HCT116 (cell line): ENCODE measurements around the gene ARPC4. TPM values are rescaled to one million over a fixed set of nuclear protein-coding genes. Genes with fewer than 3 reads are reported as not detected.

Experiments used
- ATAC-seq: fragments of 200-7000 bp; cut with Tn5 transposase; 2 replicates; pipeline ENCODE4 v1.9.1; 2020; ENCODE audit warnings: mild to moderate bottlenecking, moderate library complexity
- BruUV-seq: library from RNA; stranded (reverse); fragments of 400-500 nt; replicated peaks from 2 replicates; lab custom pipeline; 2021; lab: Mats Ljungman, UMichigan
- CTCF ChIA-PET: fragments of 300-600 bp; sonication (Branson Sonifier 250); formaldehyde crosslinking; loops from one replicate; lab custom pipeline; 2021; ENCODE audit warnings: antibody characterized with exemption; lab: Charles Lee
- POLR2A ChIA-PET: fragments of 300-600, 350-600 bp; sonication (Branson Sonifier 250); formaldehyde crosslinking; loops from one replicate; lab custom pipeline; 2021; ENCODE audit warnings: antibody characterized with exemption; lab: Charles Lee
- RAD21 ChIA-PET, 2 experiments: fragments of 300-600 bp; sonication (Branson Sonifier 250); formaldehyde crosslinking; loops; one replicate each; lab custom pipeline; 2023; ENCODE audit warnings: low total read pairs in 2 of 2; ENCODE audit not compliant: uncharacterized antibody in 2 of 2, unreplicated experiment in 2 of 2, low non-redundant PET in 1 of 2; lab: Charles Lee
- DNase-seq: peaks from one replicate; pipeline ENCODE4 v3.0.0-alpha.2; 2010; ENCODE audit warnings: low read depth, low spot score
- H2AFZ ChIP-seq: fragments of 200-600 bp; shearing (Covaris generic), sonication (generic); 2 replicates; pipeline ENCODE4 v1.6.1; 2017; ENCODE audit warnings: low read depth, mixed run types, mixed read lengths, antibody characterized with exemption, low read length; ENCODE audit not compliant: poor library complexity, severe bottlenecking
- H3K27ac ChIP-seq: 2 replicates; pipeline ENCODE4 v1.5.1; 2012; ENCODE audit warnings: low read depth, low read length
- H3K27me3 ChIP-seq: fragments of 200-600 bp; sonication (generic); 2 replicates; pipeline ENCODE4 v1.6.1; 2016; ENCODE audit warnings: mixed run types, low read length, mixed read lengths; ENCODE audit not compliant: insufficient read depth
- H3K36me3 ChIP-seq, 2 experiments: fragments of 200-500 bp in 1 of 2; fragments of 200-600 bp in 1 of 2; sonication (Bioruptor generic) in 1 of 2; sonication (generic) in 1 of 2; 2 replicates each; pipeline versions ENCODE4 v1.5.1 to v1.6.1; 2014 to 2016; ENCODE audit warnings: low read length in 2 of 2, inconsistent platforms in 1 of 2, mixed read lengths in 1 of 2, mixed run types in 1 of 2; ENCODE audit not compliant: insufficient read depth in 2 of 2, control insufficient read depth in 1 of 2
- H3K4me1 ChIP-seq, 2 experiments: fragments of 200-600 bp in 1 of 2; sonication (generic) in 1 of 2; 2 replicates each; pipeline versions ENCODE4 v1.5.1 to v1.6.1; 2012 to 2017; ENCODE audit warnings: low read length in 2 of 2, inconsistent platforms in 1 of 2, mild to moderate bottlenecking in 1 of 2, mixed read lengths in 1 of 2, mixed run types in 1 of 2, moderate library complexity in 1 of 2; ENCODE audit not compliant: insufficient read depth in 2 of 2, control insufficient read depth in 1 of 2
- H3K4me2 ChIP-seq: fragments of 200-600 bp; sonication (generic); 2 replicates; pipeline ENCODE4 v1.6.1; 2017; ENCODE audit warnings: mixed run types, low read length, mixed read lengths
- H3K4me3 ChIP-seq, 2 experiments: fragments of 200-600 bp in 1 of 2; sonication (generic) in 1 of 2; replicated peaks in 1 of 2; 2 replicates each; pipeline ENCODE4 v1.5.1; 2011 to 2016; ENCODE audit warnings: low read length in 2 of 2, control low read depth in 1 of 2, low read depth in 1 of 2, mild to moderate bottlenecking in 1 of 2, mixed read lengths in 1 of 2, mixed run types in 1 of 2
- H3K79me2 ChIP-seq: fragments of 200-600 bp; sonication (generic); 2 replicates; pipeline ENCODE4 v1.6.1; 2017; ENCODE audit warnings: mild to moderate bottlenecking, mixed run types, low read length, moderate library complexity, mixed read lengths; ENCODE audit not compliant: insufficient read depth
- H3K9ac ChIP-seq: fragments of 200-600 bp; sonication (generic); 2 replicates; pipeline ENCODE4 v1.6.1; 2016; ENCODE audit warnings: low read length, mixed read lengths
- H3K9me2 ChIP-seq: fragments of 200-600 bp; sonication (generic), shearing (Covaris generic); 2 replicates; pipeline ENCODE4 v1.6.1; 2017; ENCODE audit warnings: mixed run types, mild to moderate bottlenecking, moderate library complexity; ENCODE audit not compliant: insufficient read depth
- H3K9me3 ChIP-seq, 2 experiments: fragments of 200-500 bp in 1 of 2; fragments of 200-600 bp in 1 of 2; sonication (Bioruptor generic) in 1 of 2; sonication (generic) in 1 of 2; 2 replicates each; pipeline ENCODE4 v1.6.1; 2014 to 2017; ENCODE audit warnings: low read length in 2 of 2, mixed read lengths in 2 of 2, inconsistent platforms in 1 of 2, low read depth in 1 of 2, mild to moderate bottlenecking in 1 of 2, mixed run types in 1 of 2, moderate library complexity in 1 of 2; ENCODE audit not compliant: control insufficient read depth in 1 of 2, insufficient read depth in 1 of 2
- H4K20me1 ChIP-seq: fragments of 200-600 bp; sonication (generic), shearing (Covaris generic); 2 replicates; pipeline ENCODE4 v1.6.1; 2017; ENCODE audit warnings: mixed run types, mild to moderate bottlenecking, moderate library complexity; ENCODE audit not compliant: insufficient read depth
- CEBPB ChIP-seq: IDR thresholded peaks from 2 replicates; pipeline ENCODE4 v1.6.1; 2012; ENCODE audit warnings: low read depth
- ELF1 ChIP-seq: IDR thresholded peaks from 2 replicates; pipeline ENCODE4 v1.6.1; 2012; ENCODE audit warnings: low read depth, borderline replicate concordance
- EZH2 ChIP-seq: fragments of 200-600 bp; sonication (generic); IDR thresholded peaks from 2 replicates; pipeline ENCODE4 v1.6.1; 2017; ENCODE audit warnings: antibody characterized with exemption, mixed run types
- JUND ChIP-seq: IDR thresholded peaks from 2 replicates; pipeline ENCODE4 v1.6.1; 2012
- RAD21 ChIP-seq: IDR thresholded peaks from 2 replicates; pipeline ENCODE4 v1.6.1; 2012; ENCODE audit warnings: low read depth, mild to moderate bottlenecking
- SIN3A ChIP-seq: IDR thresholded peaks from 2 replicates; pipeline ENCODE4 v1.6.1; 2012; ENCODE audit warnings: low read depth
- SP1 ChIP-seq: IDR thresholded peaks from 2 replicates; pipeline ENCODE4 v1.6.1; 2012; ENCODE audit warnings: low read depth
- SRF ChIP-seq: IDR thresholded peaks from 2 replicates; pipeline ENCODE4 v1.6.1; 2012; ENCODE audit warnings: low read depth
- YY1 ChIP-seq: IDR thresholded peaks from 2 replicates; pipeline ENCODE4 v1.6.1; 2011; ENCODE audit warnings: low read length, low read depth, moderate library complexity, mild to moderate bottlenecking; ENCODE audit not compliant: insufficient replicate concordance; ENCODE audit errors: extremely low read depth
- ZFX ChIP-seq: fragments of 450-650 bp; IDR thresholded peaks from 2 replicates; pipeline ENCODE4 v1.6.1; 2017
- intact Hi-C: fragments of 100-400 bp; cut with micrococcal nuclease; formaldehyde crosslinking; loops from 2 replicates; pipeline ENCODE4 v1.10.0; 2022
- total RNA-seq: library from RNA; stranded (reverse); gene quantifications from one replicate; pipeline ENCODE4 v1.2.1, GENCODE V29; 2021; ENCODE audit not compliant: unreplicated experiment
- TF ChIP-seq, protein P1 (sequence below): IDR thresholded peaks from 2 replicates; pipeline ENCODE4 v1.6.1; 2012; ENCODE audit warnings: low read depth

ARPC4 gene
- total RNA-seq, 1 experiment from 2014 or later: 110 TPM

DNA sequence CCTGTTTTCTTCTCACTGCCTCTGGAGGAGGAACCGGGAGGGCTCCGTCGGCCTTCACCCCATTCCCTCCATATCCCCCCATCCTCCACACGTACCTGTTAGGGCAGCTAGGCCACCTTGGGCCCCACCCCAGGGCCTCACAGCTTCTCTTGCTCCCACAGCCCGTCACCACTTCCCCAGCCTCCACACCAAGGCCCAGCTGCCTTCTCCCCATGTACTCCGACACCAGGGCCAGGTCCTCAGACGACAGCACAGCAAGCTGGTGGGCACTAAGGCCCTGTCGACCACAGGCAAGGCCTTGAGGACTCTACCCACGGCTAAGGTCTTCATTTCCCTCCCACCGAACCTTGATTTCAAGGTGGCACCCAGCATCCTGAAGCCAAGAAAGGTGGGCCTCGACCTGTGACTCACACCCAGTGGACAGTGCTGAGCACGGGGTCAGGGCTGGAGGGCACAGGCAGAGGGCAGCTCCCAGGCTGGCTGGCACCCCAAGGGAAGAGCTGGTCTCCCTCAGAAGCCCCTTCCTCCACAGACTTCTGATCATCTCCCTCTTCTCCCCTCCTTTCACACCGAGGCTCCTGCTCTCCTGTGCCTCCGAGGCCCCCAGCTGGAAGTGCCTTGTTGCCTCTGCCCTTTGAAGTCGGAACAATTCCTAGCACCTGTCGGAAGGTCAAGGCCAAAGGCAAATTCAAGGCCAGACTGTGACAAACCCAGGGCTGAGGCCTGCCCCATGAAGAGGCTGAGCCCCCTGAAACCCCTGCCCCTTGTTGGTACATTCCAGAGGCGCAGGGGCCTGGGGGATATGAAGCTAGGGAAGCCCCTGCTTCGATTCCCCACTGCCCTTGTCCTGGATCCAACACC is 41.9 kb downstream of the ARPC4 start:
- no peak for DNase-seq
- RAD21 ChIA-PET: no interaction called here

More for the DNA sequence above, 41.9 kb downstream of the ARPC4 start:
- ChIA-PET POLR2A (no interaction called here), CTCF (no interaction called here)
- no peak overlapping the region for H3K9ac ChIP-seq
- TF ChIP-seq SP1 (no peak), EZH2 (no peak), JUND (no peak), ELF1 (no peak), ZFX (no peak), CEBPB (no peak), YY1 (no peak), RAD21 (no peak), SRF (no peak), SIN3A (no peak)
- TF ChIP-seq, protein P1, sequence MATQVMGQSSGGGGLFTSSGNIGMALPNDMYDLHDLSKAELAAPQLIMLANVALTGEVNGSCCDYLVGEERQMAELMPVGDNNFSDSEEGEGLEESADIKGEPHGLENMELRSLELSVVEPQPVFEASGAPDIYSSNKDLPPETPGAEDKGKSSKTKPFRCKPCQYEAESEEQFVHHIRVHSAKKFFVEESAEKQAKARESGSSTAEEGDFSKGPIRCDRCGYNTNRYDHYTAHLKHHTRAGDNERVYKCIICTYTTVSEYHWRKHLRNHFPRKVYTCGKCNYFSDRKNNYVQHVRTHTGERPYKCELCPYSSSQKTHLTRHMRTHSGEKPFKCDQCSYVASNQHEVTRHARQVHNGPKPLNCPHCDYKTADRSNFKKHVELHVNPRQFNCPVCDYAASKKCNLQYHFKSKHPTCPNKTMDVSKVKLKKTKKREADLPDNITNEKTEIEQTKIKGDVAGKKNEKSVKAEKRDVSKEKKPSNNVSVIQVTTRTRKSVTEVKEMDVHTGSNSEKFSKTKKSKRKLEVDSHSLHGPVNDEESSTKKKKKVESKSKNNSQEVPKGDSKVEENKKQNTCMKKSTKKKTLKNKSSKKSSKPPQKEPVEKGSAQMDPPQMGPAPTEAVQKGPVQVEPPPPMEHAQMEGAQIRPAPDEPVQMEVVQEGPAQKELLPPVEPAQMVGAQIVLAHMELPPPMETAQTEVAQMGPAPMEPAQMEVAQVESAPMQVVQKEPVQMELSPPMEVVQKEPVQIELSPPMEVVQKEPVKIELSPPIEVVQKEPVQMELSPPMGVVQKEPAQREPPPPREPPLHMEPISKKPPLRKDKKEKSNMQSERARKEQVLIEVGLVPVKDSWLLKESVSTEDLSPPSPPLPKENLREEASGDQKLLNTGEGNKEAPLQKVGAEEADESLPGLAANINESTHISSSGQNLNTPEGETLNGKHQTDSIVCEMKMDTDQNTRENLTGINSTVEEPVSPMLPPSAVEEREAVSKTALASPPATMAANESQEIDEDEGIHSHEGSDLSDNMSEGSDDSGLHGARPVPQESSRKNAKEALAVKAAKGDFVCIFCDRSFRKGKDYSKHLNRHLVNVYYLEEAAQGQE: no peak
- ATAC-seq: no peak
- H4K20me1 ChIP-seq: no peaks in the 10 kb centered on the region
- no TSS peak for BruUV-seq
- peaks cover 8 to 9% of the 10 kb centered on the region in 2 experiments; a peak in 3 of 4 replicates for H3K36me3 ChIP-seq
- no peak overlapping the region for H3K27ac ChIP-seq
- H2AFZ ChIP-seq: no peak overlapping the region
- H3K4me1 ChIP-seq: no peaks in the 10 kb centered on the region
- H3K9me3 ChIP-seq: no peaks in the 10 kb centered on the region
- intact Hi-C loops: no loop called here
- no peaks in the 10 kb centered on the region for H3K27me3 ChIP-seq
- H3K4me2 ChIP-seq: no peak overlapping the region
- H3K9me2 ChIP-seq: no peaks in the 10 kb centered on the region
- H3K79me2 ChIP-seq: no peaks in the 10 kb centered on the region
- H3K4me3 ChIP-seq: no peak overlapping the region
